Astrocyte (in vitro differentiated cells and primary cell): ENCODE results near the gene SCN2A.
"Not testable (repeated sequence)": the region's sequence is repeated elsewhere in the genome, so short reads cannot be mapped to it uniquely, and the experiment has no call there.

Experiments used
- EZH2 ChIP-seq: IDR thresholded peaks from 2 replicates; pipeline ENCODE4 v1.6.1; 2012; ENCODE audit warnings: mild to moderate bottlenecking, low read length, inconsistent platforms; ENCODE audit not compliant: insufficient read depth
- TF ChIP-seq, protein P1 (sequence below): IDR thresholded peaks from 2 replicates; pipeline ENCODE4 v1.5.1; 2011; ENCODE audit warnings: low read depth, mild to moderate bottlenecking, inconsistent platforms, low read length, moderate library complexity; ENCODE audit not compliant: insufficient read depth

GRCh38 chr2:165344276-165344675 is 105.1 kb downstream of the SCN2A start:
- TF ChIP-seq, protein P1, sequence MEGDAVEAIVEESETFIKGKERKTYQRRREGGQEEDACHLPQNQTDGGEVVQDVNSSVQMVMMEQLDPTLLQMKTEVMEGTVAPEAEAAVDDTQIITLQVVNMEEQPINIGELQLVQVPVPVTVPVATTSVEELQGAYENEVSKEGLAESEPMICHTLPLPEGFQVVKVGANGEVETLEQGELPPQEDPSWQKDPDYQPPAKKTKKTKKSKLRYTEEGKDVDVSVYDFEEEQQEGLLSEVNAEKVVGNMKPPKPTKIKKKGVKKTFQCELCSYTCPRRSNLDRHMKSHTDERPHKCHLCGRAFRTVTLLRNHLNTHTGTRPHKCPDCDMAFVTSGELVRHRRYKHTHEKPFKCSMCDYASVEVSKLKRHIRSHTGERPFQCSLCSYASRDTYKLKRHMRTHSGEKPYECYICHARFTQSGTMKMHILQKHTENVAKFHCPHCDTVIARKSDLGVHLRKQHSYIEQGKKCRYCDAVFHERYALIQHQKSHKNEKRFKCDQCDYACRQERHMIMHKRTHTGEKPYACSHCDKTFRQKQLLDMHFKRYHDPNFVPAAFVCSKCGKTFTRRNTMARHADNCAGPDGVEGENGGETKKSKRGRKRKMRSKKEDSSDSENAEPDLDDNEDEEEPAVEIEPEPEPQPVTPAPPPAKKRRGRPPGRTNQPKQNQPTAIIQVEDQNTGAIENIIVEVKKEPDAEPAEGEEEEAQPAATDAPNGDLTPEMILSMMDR: not testable (repeated sequence)
- TF ChIP-seq EZH2: not testable (repeated sequence)
